Fibroblast of villous mesenchyme (primary cell): ENCODE results near the gene C1orf53. TPM values are rescaled to one million over a fixed set of nuclear protein-coding genes. Genes with fewer than 3 reads are reported as not detected.

Source experiments
- DNase-seq: peaks from one replicate; pipeline ENCODE4 v3.0.0-alpha.2; 2010; ENCODE audit warnings: low read depth
- H3K4me3 ChIP-seq: 2 replicates; pipeline ENCODE4 v1.5.1; 2011; ENCODE audit warnings: low read depth, mild to moderate bottlenecking, low read length
- total RNA-seq: library from RNA; depleted of rRNA; stranded (reverse); fragments of >200 nt; gene quantifications from 2 replicates; pipeline ENCODE4 v1.2.3, GENCODE V29; 2012
- TF ChIP-seq, protein P1 (sequence below): IDR thresholded peaks from 2 replicates; pipeline ENCODE4 v1.5.1; 2012; ENCODE audit warnings: low read depth, mild to moderate bottlenecking, low read length; ENCODE audit not compliant: insufficient read depth

Gene C1orf53
- total RNA-seq, 1 donor: 5.6 TPM

DNA sequence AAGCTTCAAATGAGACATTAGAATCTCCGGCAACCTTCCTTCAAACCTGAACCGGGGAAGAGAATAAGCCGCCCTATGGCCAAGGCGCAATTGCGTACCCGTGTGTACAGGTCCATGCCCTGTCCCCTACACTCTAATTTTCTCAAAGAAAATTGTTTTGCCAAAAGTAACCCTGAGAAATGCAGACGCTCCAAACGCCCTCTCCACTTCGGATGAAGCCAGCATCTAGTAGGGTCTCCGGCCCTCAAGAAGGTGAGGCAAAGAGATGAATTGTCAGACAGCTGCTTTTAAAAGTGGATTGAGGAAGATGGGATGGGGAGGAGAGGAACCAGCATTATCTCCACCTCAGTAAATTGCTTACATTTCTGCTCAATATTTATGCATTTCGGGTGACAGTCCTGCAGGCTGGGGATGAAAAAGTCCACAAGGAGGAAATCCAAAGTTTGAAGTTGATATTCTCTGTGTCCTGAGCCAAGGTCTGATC is 14.1 kb downstream of the C1orf53 start:
- TF ChIP-seq, protein P1, sequence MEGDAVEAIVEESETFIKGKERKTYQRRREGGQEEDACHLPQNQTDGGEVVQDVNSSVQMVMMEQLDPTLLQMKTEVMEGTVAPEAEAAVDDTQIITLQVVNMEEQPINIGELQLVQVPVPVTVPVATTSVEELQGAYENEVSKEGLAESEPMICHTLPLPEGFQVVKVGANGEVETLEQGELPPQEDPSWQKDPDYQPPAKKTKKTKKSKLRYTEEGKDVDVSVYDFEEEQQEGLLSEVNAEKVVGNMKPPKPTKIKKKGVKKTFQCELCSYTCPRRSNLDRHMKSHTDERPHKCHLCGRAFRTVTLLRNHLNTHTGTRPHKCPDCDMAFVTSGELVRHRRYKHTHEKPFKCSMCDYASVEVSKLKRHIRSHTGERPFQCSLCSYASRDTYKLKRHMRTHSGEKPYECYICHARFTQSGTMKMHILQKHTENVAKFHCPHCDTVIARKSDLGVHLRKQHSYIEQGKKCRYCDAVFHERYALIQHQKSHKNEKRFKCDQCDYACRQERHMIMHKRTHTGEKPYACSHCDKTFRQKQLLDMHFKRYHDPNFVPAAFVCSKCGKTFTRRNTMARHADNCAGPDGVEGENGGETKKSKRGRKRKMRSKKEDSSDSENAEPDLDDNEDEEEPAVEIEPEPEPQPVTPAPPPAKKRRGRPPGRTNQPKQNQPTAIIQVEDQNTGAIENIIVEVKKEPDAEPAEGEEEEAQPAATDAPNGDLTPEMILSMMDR: no peak
- no peak overlapping the region for H3K4me3 ChIP-seq
- no peak for DNase-seq

DNA sequence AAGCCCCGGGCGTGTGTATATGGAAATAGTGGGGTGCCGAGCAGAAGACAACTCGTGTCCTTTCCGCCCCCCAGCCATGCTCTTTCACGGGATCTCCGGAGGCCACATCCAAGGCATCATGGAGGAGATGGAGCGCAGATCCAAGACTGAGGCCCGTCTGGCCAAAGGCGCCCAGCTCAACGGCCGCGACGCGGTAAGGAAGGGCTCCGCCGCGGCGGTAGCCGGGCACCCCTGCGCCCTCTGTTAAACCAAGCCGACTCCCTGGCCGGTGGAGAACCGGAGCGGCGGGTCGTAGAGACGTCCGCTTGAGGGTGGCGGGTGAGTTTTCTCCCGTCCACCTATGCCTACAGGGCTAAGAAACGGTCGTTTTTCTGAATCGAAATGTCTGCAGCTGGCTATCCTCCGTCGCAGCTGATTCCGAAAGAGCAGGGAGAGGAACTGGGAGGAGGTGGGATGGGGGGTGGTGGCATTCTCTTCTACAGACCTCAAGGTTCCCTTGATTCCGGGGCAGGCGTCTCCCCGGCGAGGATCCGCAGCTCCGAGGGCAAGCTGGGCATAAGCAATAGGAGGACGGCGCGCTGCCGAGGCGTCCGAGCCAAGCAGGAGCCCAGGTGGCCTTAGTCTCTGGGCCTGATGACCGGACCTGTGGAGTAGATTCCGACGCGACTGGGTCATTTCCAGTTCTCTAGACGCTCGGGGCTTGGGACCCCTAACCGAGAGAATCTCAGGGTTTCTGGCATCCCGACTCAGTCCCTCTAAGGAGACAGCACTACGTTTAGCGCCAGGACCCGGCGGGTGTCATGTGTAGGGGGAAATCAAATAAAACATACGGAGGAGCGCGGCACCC is 15.6 kb downstream of the C1orf53 start:
- peak overlapping the region; percentile 15 for H3K4me3 ChIP-seq
- TF ChIP-seq, protein P1: no peak
- DNase-seq: no peak

DNA sequence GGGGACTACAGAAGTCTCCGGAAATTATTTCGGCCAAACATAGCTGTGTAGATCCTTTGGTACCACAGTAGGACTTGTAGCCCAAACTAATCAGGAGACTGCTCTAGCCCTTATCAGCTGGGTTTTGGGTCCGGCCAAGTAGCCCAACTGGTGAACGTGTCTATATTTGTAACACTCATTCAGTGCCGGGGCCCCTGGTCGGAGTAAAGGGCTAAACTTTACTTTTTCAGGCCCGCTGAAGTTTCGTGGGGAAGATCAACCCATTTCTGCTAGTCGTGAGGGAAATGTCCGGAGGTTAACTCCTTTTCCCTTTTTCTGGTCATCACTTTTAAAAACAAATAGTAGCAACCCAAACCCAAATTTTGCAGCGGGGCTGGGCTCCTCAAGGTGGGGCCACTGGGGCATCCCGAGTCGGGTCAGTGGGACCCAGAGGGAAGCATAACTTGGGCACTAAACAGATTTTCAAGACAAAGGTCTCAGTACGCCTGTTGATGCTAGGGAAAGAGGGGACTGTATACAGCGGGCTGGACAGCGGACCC is 16.4 kb downstream of the C1orf53 start:
- DNase-seq: no peak
- H3K4me3 ChIP-seq: no peak overlapping the region
- TF ChIP-seq, protein P1: no peak

DNA sequence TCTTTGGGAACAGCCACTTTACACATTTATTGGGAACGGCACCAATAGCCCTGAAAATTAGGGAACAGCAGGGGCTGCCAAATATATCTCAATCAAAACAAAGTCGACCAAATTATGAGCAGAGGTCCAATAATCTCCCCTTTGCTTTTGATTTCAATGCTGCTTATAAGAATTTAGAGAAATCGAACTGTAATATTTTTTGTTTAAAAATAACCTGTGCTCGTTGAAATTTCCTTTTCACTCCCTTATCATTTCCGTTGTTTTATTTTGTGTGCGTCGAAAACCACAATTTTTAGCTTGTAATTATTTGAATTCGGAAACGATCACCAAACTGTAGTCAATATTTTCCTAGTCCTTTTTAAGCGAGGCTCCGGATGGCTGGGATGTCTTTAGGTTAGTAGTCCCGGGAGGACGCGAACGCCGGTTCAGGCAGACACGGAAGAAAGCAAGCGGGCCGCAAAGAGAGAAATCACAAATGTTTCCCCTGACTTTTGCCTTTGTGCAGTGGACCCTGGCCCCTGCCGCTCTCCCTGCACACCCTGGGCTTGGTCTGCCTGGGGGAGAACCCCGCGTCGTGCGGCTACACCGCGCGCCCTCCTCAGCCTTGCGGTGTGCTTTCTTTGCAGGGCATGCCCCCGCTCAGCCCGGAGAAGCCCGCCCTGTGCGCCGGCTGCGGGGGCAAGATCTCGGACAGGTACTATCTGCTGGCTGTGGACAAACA is 17.1 kb downstream of the C1orf53 start:
- TF ChIP-seq, protein P1: no peak
- no peak overlapping the region for H3K4me3 ChIP-seq
- no peak for DNase-seq

DNA sequence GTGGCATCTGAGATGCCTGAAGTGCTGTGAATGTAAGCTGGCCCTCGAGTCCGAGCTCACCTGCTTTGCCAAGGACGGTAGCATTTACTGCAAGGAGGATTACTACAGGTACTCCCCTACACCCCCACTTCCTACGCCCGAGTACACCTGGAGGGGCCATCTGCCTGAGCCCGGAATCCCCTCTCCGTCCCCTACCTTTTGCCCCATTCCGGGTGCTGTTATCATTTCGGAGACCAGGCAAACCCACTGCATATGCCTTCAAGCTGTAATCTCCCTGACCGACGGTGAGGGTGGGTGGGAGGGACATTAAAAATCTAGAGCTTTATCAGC is 17.6 kb downstream of the C1orf53 start:
- H3K4me3 ChIP-seq: no peak overlapping the region
- TF ChIP-seq, protein P1: no peak
- no peak for DNase-seq

DNA sequence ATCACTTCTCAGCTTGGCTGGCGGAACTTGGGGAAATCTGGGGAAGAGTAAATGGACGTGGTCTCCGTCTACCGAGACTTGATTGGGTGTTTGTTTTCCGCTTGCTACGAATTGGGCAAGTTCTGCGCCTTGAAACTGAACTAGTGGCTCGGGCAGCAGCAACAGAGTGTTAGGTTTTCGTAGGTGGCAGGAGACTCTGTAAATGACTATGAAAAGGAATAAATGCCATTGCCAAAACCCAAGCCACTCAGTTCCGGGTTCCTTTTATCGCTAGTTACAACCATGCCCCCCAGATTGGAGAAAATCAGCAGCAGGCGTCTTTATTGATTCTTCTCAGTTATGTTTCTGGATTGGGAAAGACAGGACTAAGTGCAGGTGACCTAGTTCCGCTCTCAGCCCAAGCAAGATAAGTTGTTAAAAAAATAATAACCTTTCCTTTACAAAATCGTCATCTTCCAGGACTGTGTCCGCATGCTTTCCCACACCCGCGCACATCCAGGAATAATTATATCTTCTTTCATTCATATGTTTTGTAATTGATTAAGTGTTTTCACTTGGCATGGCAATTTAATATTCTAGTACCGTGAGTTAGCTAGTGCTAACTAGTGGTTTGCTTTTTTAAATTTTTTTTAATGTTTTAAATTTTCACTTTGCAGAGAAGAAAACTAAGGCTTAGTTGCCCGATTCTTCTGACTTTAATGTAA is 18.1 kb downstream of the C1orf53 start:
- TF ChIP-seq, protein P1: no peak
- H3K4me3 ChIP-seq: no peak overlapping the region
- DNase-seq: no peak
